Loucy (cell line): ENCODE data around the gene TOM1L2.

Experiments used
- H2AFZ ChIP-seq: fragments of 200-600 bp; sonication (generic); 2 replicates; pipeline ENCODE4 v1.6.0; 2016; ENCODE audit warnings: antibody characterized with exemption, mild to moderate bottlenecking, low read length, moderate library complexity
- H3F3A ChIP-seq: fragments of 200-600 bp; 2 replicates; pipeline ENCODE4 v1.6.0; 2016; ENCODE audit warnings: antibody characterized with exemption, low read depth, mild to moderate bottlenecking
- H3K27me3 ChIP-seq: fragments of 200-600 bp; sonication (generic); 2 replicates; pipeline ENCODE4 v1.6.1; 2014; ENCODE audit warnings: low read length, mild to moderate bottlenecking; ENCODE audit not compliant: insufficient read depth, poor library complexity, severe bottlenecking
- H3K36me3 ChIP-seq: fragments of 200-600 bp; sonication (generic); 2 replicates; pipeline ENCODE4 v1.6.1; 2016; ENCODE audit warnings: low read length; ENCODE audit not compliant: insufficient read depth
- H3K4me1 ChIP-seq: fragments of 200-600 bp; sonication (generic); 2 replicates; pipeline ENCODE4 v1.5.1; 2014; ENCODE audit warnings: low read length, mild to moderate bottlenecking; ENCODE audit not compliant: insufficient read depth, poor library complexity, severe bottlenecking
- H3K4me2 ChIP-seq: fragments of 200-600 bp; sonication (generic); 2 replicates; pipeline ENCODE4 v1.6.0; 2014; ENCODE audit warnings: antibody characterized with exemption, low read length, low read depth, mild to moderate bottlenecking; ENCODE audit not compliant: poor library complexity, severe bottlenecking
- H3K4me3 ChIP-seq: fragments of 200-600 bp; sonication (generic); 2 replicates; pipeline ENCODE4 v1.5.1; 2014; ENCODE audit warnings: low read length, mild to moderate bottlenecking, mixed read lengths; ENCODE audit not compliant: poor library complexity, severe bottlenecking
- H3K79me2 ChIP-seq: fragments of 200-600 bp; sonication (generic); 2 replicates; pipeline ENCODE4 v1.6.1; 2014; ENCODE audit warnings: low read length; ENCODE audit not compliant: insufficient read depth
- H3K9ac ChIP-seq: fragments of 200-600 bp; sonication (generic); 2 replicates; pipeline ENCODE4 v1.6.0; 2014; ENCODE audit warnings: mild to moderate bottlenecking, low read depth, low read length, moderate library complexity; ENCODE audit not compliant: poor library complexity, severe bottlenecking
- H3K9me2 ChIP-seq: fragments of 200-600 bp; sonication (generic); replicated peaks from 2 replicates; pipeline ENCODE4 v1.6.1; 2016; ENCODE audit warnings: low read depth, low read length, mixed read lengths
- H3K9me3 ChIP-seq: fragments of 200-600 bp; sonication (generic); 2 replicates; pipeline ENCODE4 v1.6.1; 2014; ENCODE audit warnings: mild to moderate bottlenecking, antibody characterized with exemption, low read length, low read depth; ENCODE audit not compliant: insufficient read depth
- H4K20me1 ChIP-seq: fragments of 200-600 bp; sonication (generic); 2 replicates; pipeline ENCODE4 v1.6.0; 2014; ENCODE audit warnings: antibody characterized with exemption, low read length, mild to moderate bottlenecking; ENCODE audit not compliant: insufficient read depth, poor library complexity, severe bottlenecking
- CTCF ChIP-seq: fragments of 200-600 bp; sonication (generic); conservative IDR thresholded peaks from 2 replicates; pipeline ENCODE4 v1.5.1; 2014; ENCODE audit warnings: mild to moderate bottlenecking, antibody characterized with exemption, low read length
- EZH2phosphoT487 ChIP-seq: fragments of 200-600 bp; IDR thresholded peaks from 2 replicates; pipeline ENCODE4 v1.6.1; 2018; ENCODE audit warnings: antibody characterized with exemption, mild to moderate bottlenecking, moderate library complexity, borderline replicate concordance

Gene TOM1L2

GRCh38 chr17:17841601-17842025 lies 130.6 kb downstream of the TOM1L2 start:
- Histone ChIP-seq H3K9me3 (no peaks in the 10 kb centered on the region), H3K4me1 (peaks cover 16% of the 10 kb centered on the region), H3K4me3 (no peak overlapping the region), H3K27me3 (no peaks in the 10 kb centered on the region), H3F3A (no peaks in the 10 kb centered on the region), H3K4me2 (no peak overlapping the region), H3K9ac (no peak overlapping the region), H3K9me2 (no peaks in the 10 kb centered on the region), H4K20me1 (no peaks in the 10 kb centered on the region), H3K36me3 (no peaks in the 10 kb centered on the region), H3K79me2 (no peaks in the 10 kb centered on the region), H2AFZ (no peak overlapping the region)
- TF ChIP-seq CTCF (no peak), EZH2phosphoT487 (no peak)

- Histone ChIP-seq H3K9me2 (no peaks in the 10 kb centered on the region), H2AFZ (no peak overlapping the region), H3K9ac (no peak overlapping the region), H3K4me1 (peaks cover 17% of the 10 kb centered on the region), H3K27me3 (no peaks in the 10 kb centered on the region), H3K36me3 (no peaks in the 10 kb centered on the region), H3K9me3 (no peaks in the 10 kb centered on the region), H3K4me3 (no peak overlapping the region), H3F3A (no peaks in the 10 kb centered on the region), H3K4me2 (no peak overlapping the region), H3K79me2 (no peaks in the 10 kb centered on the region), H4K20me1 (no peaks in the 10 kb centered on the region)
- TF ChIP-seq EZH2phosphoT487, result no peak
- no peak for TF ChIP-seq CTCF
These were observed 131.2 kb downstream of the TOM1L2 start for GRCh38 chr17:17840751-17841591.

- Histone ChIP-seq H3K79me2 (no peaks in the 10 kb centered on the region), H3K36me3 (no peaks in the 10 kb centered on the region), H3K9me3 (no peaks in the 10 kb centered on the region), H2AFZ (no peak overlapping the region), H3K27me3 (no peaks in the 10 kb centered on the region), H3K4me3 (no peak overlapping the region), H3F3A (no peaks in the 10 kb centered on the region), H3K4me2 (no peak overlapping the region), H4K20me1 (no peaks in the 10 kb centered on the region), H3K9ac (no peak overlapping the region), H3K9me2 (no peaks in the 10 kb centered on the region), H3K4me1 (peaks cover 21% of the 10 kb centered on the region)
- TF ChIP-seq CTCF (no peak), EZH2phosphoT487 (no peak)
These were observed 132.2 kb downstream of the TOM1L2 start for GRCh38 chr17:17839791-17840707.
